Inferior parietal cortex (tissue), 1 donor: Measurements from ENCODE around the gene ZNG1B.
"Not testable (repeated sequence)": the region's sequence is repeated elsewhere in the genome, so short reads cannot be mapped to it uniquely, and the experiment has no call there.

Experiments used
- DNase-seq: peaks from one replicate; pipeline ENCODE4 v3.0.0-alpha.2; 2016; ENCODE audit errors: extremely low spot score

Gene ZNG1B

GRCh38 chr2:113503094-113504042 lies 65.9 kb downstream of the ZNG1B start:
- DNase-seq = not testable (repeated sequence)

GRCh38 chr2:113504081-113504480 lies 66.6 kb downstream of the ZNG1B start:
- not testable (repeated sequence) for DNase-seq

- DNase-seq = not testable (repeated sequence)
Observed at GRCh38 chr2:113507394-113508140, 70.1 kb downstream of the ZNG1B start.

GRCh38 chr2:113508187-113508586 lies 70.7 kb downstream of the ZNG1B start:
- DNase-seq = not testable (repeated sequence)

- not testable (repeated sequence) for DNase-seq
Observed at GRCh38 chr2:113510913-113511312, 73.4 kb downstream of the ZNG1B start.

GRCh38 chr2:113511859-113512258 lies 74.4 kb downstream of the ZNG1B start:
- DNase-seq = not testable (repeated sequence)

GRCh38 chr2:113515457-113515856 lies 78.0 kb downstream of the ZNG1B start:
- DNase-seq = not testable (repeated sequence)

- DNase-seq = not testable (repeated sequence)
Observed at GRCh38 chr2:113515995-113516394, 78.5 kb downstream of the ZNG1B start.

- not testable (repeated sequence) for DNase-seq
Observed at GRCh38 chr2:113517025-113517424, 79.5 kb downstream of the ZNG1B start.

GRCh38 chr2:113520837-113521236 lies 83.3 kb downstream of the ZNG1B start:
- DNase-seq = not testable (repeated sequence)

- DNase-seq = not testable (repeated sequence)
Observed at GRCh38 chr2:113521492-113521891, 84.0 kb downstream of the ZNG1B start.

GRCh38 chr2:113524986-113525385 lies 87.5 kb downstream of the ZNG1B start:
- DNase-seq = not testable (repeated sequence)

- not testable (repeated sequence) for DNase-seq
Observed at GRCh38 chr2:113527350-113528045, 90.0 kb downstream of the ZNG1B start.

GRCh38 chr2:113528126-113528525 lies 90.6 kb downstream of the ZNG1B start:
- not testable (repeated sequence) for DNase-seq

GRCh38 chr2:113528904-113529303 lies 91.4 kb downstream of the ZNG1B start:
- DNase-seq = not testable (repeated sequence)

GRCh38 chr2:113532991-113533390 lies 95.5 kb downstream of the ZNG1B start:
- not testable (repeated sequence) for DNase-seq

- DNase-seq = not testable (repeated sequence)
Observed at GRCh38 chr2:113536573-113536972, 99.1 kb downstream of the ZNG1B start.

GRCh38 chr2:113540834-113541203 lies 103.3 kb downstream of the ZNG1B start:
- not testable (repeated sequence) for DNase-seq

GRCh38 chr2:113541204-113541975 lies 103.9 kb downstream of the ZNG1B start:
- not testable (repeated sequence) for DNase-seq

GRCh38 chr2:113541976-113542485 lies 104.5 kb downstream of the ZNG1B start:
- not testable (repeated sequence) for DNase-seq

- not testable (repeated sequence) for DNase-seq
Observed at GRCh38 chr2:113542529-113542928, 105.0 kb downstream of the ZNG1B start.
